HS-27A (cell line): Measurements from ENCODE around the gene SEPTIN8.

Experiments
- DNase-seq: peaks from one replicate; pipeline ENCODE4 v3.0.0-alpha.2; 2012; ENCODE audit warnings: low read depth, missing footprints

Gene SEPTIN8

GRCh38 chr5:132777209-132778069 lies at the start of gene SEPTIN8:
Gene SEPTIN8, minus strand, starts transcription at chr5:132777239. Its CDS starts 102 bp downstream, at chr5:132777137.
- DNase-seq, result no peak

DNA sequence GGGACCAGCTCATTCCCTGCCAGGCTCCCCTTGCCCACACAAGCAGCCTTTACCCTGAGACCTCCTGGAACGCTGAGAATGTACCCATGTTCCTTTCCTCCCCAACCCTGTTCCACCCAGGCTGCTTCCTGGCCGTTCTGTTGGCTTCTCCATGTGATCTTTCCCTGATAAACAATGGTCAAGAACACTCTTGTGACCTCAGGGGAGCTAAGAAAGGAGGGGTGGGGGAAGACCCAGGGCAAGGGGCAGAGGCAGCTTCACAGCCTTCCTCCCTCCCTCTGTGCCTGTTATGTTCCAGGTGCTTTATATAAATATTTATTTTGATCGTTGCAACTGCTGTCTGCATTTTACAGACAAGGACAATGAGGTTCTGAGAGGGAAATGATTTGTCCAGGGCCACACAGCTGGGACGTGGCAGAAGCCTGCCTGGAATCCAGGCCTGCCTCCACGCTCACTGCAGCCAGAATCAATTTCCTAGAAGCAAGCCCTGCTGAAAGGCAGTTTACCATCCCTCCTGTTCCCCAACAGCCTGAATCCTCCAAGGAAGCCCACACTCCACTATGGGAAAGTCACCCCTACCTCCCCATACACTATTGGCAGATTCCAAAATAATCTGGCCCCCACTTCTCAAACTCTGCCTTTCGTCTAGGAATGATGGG lies 49.5 kb upstream of the SEPTIN8 start:
- DNase-seq, result no peak

GRCh38 chr5:132825834-132826391 lies 48.9 kb upstream of the SEPTIN8 start:
- DNase-seq, result no peak

- no peak for DNase-seq
These were observed 48.2 kb upstream of the SEPTIN8 start for GRCh38 chr5:132825033-132825833.

- no peak for DNase-seq
These were observed 47.4 kb upstream of the SEPTIN8 start for GRCh38 chr5:132824426-132824825.

GRCh38 chr5:132823481-132824050 lies 46.5 kb upstream of the SEPTIN8 start:
- DNase-seq, result no peak

DNA sequence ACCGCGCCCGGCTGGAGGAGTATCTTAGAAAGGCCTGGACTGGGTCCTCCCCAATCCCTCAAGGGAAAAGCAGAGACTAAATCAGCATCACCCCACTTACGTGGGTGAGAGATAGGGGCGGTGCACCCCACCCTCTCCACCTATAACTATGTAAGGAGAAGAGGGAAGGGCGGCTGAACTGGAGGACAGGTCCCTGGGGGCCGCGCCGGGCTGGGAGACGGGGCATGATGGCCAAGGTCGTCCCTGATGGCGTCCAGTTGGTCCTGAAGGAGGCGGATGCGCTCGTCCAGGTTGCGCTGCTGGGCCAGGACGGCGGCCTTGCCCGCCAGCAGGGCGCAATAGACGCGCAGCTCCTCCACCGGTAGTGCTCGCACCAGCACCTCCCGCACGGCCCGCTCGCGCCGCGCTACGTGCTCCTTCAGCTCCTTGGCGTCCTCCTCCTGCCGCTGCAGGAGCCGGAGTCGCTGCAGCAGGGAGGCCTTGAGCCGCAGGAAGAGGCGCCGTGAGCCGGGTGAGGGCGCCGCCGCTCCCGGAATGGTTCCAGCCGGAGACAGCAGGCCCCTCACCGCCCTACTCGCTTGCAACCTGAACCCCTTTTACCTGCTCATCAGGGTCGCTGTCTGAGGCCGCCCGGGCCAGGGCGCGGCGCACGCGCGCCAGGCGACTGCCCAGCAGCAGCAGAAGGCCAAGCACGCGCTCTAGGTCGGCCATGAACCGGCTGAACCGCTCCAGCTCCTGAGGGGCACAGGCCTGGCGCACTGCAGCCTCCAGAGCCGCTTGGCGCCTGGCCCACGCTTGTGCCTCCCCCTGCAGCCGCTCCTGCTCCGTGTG lies 45.8 kb upstream of the SEPTIN8 start:
- no peak for DNase-seq

DNA sequence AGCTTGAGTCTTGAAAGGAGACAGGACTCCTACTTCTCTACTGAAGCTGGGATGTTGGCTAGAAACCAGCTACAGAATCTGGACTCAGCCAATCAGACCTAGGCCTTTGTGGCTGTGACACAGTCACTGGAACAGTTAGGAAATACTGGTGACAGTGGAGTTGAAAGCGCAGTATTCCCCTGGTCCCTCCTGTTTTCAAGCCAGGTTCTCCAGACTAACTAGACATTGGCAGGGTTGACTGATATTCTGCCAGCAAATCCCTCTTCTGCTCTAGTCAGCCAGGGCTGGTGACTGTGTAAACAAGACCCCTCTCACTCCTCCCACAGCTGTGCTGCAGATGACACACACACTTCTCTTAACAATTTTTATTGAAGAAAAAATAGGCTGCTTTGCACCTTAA lies 44.8 kb upstream of the SEPTIN8 start:
- DNase-seq, result no peak

DNA sequence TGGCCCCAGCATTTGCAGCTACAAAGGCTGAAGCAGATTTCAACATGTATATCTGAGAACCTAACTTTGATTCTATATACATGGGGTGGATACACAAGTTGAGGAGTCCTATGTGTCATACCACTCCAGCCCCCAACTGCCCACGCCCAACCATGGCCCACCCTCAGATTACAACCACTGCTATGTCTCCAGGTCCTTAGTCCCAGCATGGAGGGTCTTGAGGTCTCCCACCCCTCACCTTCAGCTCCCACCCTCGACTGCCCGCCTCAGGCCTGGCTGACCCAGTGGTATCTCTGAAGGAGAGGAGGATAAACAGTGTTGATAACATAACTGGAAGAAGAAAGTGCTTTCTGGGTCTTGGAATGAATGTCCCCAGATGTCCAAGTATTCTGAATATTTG lies 44.3 kb upstream of the SEPTIN8 start:
- no peak for DNase-seq

DNA sequence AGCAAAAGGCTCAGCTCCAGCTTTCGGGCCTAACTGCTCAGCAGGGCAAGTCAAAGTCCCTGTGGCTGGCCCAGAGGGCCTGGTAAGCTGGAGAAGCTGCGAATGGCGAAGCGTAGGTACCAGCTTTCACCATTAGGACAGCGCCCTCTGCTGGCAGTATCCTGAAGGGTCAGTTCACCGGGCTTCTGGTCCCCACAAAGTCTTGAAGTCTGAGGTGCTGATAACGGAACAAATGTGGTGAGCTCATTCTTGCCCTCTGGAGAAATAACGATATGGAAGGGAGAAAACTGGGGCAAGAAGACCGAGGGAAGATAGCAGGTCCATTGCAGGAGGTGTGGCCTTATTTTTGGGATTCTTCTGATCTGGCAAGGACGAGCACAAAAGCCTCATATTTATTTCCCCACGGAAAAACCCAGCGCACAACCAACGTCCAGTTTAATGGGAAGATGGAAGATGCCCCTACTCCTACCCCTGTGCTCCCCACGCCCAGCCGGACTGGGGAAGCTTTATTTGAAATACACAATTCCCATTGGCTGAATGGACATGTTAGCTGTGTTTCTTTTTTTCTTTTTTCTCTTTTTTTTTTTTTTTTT lies 43.2 kb upstream of the SEPTIN8 start:
- peak; percentile 35 for DNase-seq

GRCh38 chr5:132819468-132819867 lies 42.4 kb upstream of the SEPTIN8 start:
- no peak for DNase-seq

DNA sequence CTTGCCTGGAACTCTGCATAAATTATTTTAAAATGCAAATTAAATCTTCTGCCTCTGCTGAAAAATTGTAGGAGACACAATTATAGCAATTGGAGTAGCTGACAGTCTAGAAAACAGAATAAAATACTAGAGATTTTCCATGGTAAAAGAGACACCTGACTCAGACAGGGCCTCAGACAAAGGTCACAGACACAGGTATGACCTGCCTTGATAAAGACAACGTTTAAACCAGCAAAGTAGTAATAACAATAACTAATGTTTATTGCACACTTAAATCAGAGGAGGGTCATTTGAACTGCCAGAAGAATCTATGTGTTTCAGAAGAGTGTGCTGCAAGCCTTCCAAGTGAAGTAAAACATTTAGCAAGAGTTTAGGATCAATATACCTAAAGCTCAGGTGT lies 40.0 kb upstream of the SEPTIN8 start:
- no peak for DNase-seq

DNA sequence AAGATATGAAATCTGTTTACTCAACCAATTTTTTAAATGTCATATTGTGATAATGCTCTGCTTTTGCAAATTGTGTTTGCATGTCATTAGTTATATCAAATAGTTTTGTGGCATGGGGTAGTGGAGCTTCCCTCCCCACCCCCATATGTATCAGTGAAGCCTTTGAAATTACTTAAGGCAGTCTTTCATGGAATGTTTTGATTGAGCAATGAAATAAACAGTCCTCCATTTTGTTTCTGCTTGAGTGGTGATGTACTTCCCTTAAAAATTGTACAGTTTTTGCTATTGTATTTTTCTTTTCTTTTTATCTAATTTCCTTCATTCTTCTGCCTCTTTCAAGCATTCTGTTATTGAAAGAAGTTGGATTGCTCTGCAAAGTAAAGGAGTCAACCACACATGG lies 39.5 kb upstream of the SEPTIN8 start:
- no peak for DNase-seq

DNA sequence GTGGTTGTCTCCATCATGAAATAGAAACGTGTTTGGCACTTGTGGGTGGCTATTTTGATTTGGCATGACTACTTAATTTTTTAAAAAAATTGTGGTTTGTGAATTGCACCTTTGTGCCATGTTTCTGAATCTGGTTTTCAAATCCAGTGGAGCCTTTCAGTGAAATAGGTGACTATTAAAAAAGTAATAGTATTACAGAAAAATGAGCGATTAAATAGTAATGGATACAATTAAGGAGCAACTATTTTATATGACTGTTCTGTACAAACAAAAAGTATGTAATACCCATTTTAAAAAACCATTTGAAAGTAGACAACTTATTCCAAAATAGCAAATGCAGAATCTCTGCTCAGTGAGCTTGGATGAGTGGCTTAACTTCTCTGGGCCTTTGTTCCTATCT lies 39.0 kb upstream of the SEPTIN8 start:
- no peak for DNase-seq

DNA sequence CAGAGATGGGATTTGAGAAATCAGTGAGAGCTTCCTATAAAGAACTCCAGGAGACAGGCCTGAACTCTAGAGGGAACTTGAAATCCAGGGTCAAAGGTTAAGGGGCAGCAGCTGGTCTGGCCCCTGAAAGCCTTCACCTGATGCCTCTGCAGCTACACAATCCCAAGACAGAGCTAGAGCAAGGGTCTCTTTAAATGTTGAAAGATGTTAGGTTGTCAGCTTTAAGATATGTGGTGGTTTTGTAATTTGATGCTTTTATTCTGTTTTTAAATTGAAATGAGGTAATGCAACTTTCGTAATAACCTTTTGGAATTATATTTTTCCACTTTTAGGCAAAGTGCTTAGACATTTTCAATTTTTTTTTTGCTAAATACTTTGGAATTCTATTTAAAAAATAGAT lies 38.4 kb upstream of the SEPTIN8 start:
- no peak for DNase-seq

DNA sequence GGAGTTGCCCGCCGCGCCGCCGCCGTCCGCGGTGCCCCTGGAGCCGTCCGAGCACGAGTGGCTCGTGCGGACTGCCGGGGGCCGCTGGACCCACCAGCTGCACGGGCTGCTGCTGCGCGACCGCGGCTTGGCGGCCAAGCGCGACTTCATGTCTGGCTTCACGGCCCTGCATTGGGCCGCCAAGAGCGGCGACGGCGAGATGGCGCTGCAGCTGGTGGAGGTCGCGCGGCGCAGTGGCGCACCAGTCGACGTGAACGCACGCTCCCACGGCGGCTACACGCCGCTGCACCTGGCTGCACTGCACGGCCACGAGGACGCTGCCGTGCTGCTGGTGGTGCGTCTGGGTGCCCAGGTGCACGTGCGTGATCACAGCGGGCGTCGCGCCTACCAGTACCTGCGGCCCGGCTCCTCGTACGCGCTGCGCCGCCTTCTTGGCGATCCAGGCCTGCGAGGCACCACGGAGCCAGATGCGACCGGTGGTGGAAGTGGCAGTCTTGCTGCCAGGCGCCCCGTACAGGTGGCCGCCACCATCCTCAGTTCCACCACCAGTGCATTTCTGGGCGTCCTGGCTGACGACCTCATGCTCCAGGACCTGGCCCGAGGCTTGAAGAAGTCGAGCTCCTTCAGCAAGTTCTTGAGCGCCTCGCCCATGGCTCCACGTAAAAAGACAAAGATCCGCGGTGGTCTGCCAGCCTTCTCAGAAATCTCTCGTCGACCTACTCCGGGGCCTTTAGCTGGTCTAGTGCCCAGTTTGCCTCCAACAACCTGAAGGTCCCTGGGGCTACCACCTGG lies 37.7 kb upstream of the SEPTIN8 start:
- DNase-seq, result no peak

DNA sequence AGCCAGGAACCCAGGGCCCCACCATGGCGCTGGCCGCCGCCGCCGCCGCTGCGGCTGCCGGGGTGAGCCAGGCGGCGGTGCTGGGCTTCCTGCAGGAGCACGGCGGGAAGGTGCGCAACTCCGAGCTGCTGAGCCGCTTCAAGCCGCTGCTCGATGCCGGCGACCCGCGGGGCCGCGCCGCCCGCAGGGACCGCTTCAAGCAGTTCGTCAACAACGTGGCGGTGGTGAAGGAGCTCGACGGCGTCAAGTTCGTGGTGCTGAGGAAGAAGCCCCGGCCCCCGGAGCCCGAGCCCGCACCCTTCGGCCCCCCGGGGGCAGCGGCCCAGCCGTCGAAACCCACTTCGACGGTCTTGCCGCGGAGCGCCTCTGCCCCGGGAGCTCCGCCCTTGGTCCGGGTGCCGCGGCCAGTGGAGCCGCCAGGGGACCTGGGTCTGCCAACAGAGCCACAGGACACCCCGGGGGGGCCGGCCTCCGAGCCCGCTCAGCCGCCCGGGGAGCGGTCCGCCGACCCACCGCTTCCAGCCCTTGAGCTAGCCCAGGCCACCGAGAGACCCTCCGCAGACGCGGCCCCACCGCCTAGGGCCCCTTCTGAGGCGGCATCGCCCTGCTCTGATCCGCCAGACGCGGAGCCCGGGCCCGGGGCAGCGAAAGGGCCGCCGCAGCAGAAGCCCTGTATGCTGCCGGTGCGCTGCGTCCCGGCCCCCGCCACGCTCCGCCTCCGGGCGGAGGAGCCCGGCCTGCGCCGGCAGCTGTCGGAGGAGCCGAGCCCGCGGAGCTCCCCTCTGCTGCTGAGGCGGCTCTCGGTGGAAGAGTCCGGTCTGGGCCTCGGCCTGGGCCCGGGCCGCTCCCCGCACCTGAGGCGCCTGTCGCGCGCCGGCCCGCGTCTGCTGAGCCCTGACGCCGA lies 36.8 kb upstream of the SEPTIN8 start:
- DNase-seq, result no peak

DNA sequence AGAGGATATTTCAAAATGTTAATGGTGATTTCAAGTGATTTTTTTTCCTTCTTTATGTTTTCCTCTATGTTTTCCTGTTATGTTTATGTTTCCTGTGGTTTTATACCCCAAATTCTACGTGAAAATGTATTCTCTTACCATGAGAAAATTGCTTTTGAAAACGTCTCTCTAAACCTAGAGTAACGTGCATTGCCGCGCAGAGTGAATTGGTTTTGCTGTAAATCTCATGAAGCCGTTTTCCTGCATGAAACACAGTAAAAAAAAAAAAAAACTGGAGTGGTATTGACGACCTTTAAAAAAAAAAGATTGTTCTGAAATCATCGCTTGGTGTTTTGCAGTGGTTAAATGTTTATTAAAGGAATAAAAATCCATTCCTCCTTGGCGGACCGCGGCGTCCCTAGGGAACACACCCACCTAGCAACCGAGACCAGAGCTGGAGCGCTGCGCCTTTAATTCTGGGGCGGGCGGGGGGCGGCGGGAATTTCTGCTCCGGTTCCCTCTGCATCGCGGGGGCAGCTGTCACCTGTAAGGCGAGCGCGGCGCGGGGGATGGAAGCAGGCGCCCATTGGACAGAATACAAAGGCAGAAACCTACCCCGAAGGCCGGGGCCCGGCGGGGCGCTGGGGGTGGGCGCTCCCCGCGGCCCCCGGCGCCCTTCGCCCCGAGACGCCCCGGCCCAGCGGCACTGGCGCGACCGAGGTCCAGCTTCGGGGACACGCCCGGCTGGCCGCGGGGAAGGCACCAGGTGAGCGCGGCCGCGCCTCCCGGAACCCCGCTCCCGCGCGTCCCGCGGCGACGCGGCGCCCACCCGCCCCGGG lies 36.0 kb upstream of the SEPTIN8 start, which contains the start of gene SOWAHA:
Gene SOWAHA, plus strand, starts transcription at position 522 of the 818 bp plus-strand sequence. CDS start 320 bp downstream, outside the sequence.
- DNase-seq, result no peak
